ENCODE results near the gene GALNTL6.
A peak's percentile ranks its signal among the peaks of the same experiment; 100 is the strongest.

The GALNTL6 gene

DNA sequence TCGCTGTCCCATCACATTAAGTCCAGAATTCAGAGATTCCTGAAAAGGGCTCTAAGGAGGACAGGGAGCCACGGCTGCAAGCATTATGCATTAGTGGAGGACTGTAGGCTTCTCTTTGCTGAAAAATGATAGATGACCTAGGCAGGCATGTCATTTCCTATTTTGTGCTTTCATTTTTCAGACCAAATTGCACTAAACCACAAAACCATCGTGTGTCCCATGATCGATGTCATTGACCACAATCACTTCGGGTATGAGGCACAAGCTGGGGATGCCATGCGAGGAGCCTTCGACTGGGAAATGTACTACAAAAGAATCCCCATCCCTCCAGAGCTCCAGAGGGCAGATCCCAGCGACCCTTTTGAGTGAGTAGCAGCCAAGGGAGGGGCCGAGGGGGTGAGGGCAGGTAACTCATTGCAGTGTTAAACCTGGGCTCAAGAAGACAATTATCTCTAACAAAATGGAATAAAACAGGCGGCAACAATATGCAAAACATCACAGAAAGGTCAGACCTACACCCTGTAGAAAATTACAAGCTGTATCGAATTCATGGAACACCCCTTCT is 1000.2 kb downstream of the GALNTL6 start:
- no peak for DNase-seq (ENCODE audit: low spot score)

DNA sequence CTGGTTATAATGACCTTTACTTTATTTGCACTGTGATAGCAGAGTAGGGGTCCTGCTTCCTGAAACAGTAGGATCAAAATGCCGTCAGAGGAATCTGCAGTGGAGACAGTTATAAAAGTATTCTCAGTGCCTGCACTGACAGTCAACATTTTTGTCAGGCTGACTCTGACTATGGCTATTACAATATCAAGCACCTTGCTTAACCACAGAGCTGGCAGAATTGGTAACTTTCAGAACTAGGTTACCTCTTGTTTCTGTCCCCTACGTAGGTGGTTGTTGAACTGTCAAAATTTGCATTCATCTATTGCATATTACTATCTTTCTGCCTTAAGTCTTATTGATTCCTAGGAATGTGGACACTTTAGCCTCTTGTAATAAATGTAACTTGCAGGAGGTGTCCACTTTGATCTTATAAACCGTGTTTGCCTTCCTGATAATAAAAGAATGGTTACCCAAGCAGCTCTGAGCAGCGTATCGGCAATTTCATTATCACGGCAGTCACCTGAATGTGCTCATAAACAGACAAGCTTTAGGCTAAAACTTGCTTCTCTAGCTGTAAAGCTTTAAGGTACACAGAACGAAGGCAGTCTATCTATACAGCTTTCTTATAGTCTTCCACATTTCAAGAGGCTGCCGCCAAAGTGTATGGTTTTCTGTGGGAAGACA is 1002.4 kb downstream of the GALNTL6 start:
- DNase-seq (ENCODE audit: low spot score), result no peak

DNA sequence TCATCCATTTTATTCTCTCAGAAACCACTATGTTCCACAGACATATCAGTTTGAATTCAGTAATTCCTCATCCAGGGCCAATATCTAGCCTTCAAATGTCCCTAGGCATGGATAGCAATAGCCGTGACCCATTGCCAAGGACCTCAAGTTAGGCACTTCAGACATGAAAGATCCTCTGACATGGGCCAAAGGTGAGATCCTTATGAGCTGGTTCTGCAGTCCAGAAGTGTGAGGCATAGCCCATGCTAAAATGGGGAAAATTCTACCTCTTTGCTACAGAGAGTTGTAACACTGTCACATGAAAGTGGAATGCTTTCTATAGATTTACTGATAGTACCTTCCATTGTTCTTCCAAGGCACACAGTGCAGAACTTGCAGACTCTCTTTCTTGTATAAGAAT is 1005.7 kb downstream of the GALNTL6 start:
- no peak for DNase-seq (ENCODE audit: low spot score)

DNA sequence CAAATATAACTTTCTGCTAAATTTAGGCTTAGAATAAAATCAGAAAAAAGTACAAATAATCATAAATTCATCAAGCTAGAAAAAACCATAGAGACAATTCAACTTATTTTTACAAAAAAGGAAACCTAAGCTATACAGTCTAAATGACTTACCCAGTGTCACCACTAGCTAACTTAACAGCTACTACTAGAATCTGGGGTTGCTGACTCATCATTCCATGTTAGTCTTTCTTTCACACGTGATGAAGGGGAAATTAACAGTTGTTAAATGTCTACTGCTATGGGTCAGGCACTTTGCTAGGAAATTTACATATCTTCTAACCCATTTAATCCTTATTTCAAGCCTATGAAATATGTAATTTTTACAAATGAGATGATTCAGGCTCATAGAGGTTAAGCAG is 1006.1 kb downstream of the GALNTL6 start:
- no peak for DNase-seq (ENCODE audit: low spot score)

DNA sequence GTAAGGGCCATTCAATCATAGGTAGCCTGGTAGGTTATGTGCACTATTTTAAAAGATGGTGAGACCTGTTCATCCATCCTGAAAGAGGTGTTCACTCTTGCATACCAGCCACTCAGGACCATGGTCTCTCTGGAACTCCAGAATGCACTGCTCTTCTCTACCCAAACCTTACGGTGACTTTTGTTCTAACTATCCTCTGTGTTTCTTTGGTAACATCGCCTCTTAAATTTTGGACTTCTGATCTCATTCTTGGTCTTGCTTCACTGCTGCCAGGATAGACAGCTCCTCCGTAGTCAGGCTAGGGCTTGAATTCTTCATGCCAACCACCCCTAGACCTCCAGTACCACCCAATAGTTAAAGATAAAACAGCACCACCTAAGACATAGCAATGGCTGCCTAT is 1009.1 kb downstream of the GALNTL6 start:
- no peak for DNase-seq (ENCODE audit: low spot score)

DNA sequence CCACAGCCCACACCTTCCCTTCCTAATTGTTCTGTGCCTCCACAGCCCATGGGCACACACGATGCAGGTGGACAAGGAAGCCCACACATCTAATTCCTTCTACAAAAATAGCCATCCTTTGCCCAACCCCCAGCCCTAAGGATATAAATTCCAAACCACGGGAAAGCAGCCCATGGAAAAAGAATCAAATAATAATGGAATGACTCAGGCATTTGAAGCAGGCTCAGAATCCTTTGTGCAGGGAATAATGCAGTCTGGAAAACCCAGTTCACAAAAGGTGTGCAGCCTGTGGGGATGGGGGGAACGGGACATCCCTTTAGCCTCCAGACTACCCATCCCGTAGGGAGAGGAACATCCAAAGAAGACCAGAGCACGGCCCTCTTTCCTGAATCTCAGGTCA is 1013.1 kb downstream of the GALNTL6 start:
- peak; percentile 7 for DNase-seq (ENCODE audit: low spot score)

DNA sequence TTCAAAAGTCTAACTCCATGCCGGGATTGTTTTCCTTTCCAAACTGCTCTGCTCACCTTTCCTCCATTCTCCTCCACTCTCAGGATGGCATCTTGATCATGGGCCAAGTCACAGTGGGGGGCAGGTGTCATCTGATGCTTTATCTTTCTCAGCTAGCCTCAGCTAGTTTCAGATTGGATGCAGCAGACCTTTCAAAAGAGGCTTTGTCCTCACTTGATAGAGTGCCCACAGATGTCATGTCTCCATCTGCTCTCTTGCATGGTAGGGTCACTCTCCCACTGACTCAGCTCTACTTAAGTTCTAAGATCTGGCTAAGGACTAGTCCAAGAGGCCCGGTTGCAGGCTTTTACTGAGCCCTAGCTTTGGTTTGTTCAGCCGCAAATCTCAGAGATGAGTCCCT is 1013.7 kb downstream of the GALNTL6 start:
- no peak for DNase-seq (ENCODE audit: low spot score)

DNA sequence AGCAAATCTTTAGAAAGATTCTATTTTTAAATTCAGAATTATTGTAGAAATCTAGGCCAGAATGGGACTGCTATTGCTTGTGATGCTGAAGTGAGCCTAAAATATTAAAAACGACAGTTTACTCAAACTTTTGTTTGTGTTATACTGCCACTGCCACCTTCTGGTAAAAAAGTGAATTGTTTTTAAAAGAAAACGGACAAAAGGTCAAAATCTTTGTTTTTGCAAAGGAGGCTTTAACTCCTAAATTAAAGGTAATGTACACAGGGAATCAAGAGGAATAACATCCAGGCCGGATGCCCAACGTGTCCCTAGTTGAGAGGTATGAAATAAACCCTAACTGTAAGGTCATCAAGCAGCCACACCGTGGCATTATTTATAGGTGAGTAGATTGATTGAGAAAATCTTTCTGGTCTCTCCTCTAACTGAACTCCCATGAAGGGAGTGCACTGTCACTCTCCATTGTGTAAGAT is 1017.1 kb downstream of the GALNTL6 start:
- peak; percentile 46 for DNase-seq (ENCODE audit: low spot score)

DNA sequence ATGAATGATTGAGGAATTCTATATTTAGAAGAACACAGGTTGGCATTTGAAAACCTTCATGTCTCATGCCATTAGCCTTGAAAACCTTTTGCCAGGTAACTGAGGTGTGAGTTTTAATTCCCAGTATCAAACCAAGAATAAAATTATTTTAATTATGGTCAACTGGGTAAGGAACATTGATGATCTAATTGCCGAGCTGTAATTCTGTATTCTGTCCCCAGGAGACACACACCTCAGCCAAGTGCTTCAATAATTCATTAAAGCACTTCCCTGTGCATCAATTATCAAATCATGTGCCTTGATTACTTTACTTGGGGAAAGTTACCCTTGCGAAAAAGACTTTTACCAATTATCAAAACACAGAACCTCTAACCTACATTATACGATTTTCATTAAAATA is 1023.5 kb downstream of the GALNTL6 start:
- no peak for DNase-seq (ENCODE audit: low spot score)

DNA sequence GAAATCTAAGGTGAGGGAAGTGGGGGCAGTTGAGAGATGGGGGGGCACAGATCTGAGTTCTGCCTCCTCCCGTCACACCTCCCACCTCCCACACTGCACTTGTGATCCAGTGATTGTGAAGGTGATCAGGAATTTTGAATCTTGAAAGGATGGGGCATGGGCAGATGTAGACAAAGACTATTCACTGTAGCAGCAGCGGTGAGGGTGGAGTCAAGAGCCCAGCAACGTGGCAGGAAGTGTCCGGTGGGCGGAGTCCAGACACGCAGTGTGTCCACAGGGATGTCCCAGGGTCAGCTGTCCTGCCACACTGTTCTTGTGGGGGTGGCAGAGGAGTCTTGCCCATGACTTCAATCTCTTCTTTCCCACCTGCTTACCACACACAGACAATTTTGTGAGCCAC is 1024.9 kb downstream of the GALNTL6 start:
- DNase-seq (ENCODE audit: low spot score), result no peak

DNA sequence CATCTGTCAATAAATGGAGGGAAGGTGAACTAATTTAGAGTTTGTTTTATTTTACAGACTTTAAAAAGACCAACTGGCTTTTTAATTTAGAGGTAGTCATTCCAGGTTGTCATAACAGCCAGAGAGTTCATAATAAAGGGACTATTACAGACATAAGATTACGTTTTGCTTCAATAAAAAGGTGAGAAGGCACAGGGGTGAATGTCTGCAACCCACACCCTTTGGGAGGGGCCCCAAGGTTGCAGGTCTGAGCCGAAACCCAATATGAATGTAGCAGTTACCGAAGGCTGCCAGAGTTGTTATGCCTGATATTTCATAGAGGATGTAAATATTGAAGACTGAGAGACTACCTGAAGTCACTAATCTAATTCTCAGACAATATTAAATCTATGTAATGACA is 1025.7 kb downstream of the GALNTL6 start:
- DNase-seq (ENCODE audit: low spot score), result no peak

DNA sequence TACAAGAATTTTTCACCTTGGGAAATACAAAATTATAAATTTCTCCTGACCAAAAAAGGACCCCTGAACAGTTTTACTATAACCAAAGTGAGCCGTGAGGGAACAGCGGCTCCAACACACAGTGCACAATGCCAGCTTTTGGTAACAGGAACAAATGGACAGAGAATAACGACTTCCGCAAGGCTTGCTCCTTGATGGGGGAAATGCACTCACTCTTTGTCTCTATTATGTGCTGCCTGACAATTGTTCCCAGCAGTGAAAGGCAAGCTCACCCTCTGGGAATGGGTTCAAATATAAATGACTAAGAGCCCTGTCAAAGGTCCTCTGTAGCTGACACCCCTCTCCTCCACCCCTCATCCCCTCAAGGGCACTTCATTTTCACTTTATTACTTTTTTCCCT is 1029.6 kb downstream of the GALNTL6 start:
- DNase-seq (ENCODE audit: low spot score), result no peak

DNA sequence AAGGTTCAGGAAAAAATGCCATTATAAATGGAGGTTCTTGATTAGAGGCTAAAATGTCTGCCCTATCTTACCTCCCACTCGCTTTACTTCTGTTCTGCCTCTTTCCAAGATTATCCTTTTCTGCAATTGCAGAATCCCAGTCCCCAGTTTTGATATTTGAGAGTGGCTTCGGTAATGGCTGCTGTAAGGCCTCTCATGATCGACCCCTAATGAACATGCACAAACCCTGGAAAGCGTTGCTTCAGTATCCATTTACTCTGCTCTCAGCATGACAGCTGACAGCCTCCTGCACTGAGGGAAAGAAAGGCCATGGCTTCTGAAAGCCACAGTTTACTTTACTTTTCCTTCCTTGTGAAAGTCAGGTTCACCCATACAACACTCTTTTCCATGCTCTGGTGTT is 1030.0 kb downstream of the GALNTL6 start:
- DNase-seq (ENCODE audit: low spot score), result no peak

DNA sequence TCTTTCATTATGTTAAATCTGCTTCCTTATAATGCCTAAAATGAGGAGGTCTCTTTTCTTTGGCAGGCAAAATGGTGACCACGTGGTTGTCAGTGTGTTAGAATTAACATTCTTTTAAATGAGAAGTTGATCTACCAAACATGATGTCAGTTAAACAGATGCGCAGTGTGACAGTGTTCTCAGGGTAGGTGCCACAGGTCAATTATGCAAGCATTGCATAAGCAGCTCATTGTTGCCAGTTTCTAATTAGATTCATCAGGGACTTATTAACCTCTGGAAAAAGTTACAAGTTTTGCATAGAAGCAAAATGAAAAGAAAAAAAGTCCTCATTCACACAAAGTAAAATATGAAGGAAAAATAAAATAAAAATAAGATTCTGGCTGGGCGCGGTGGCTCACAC is 1031.4 kb downstream of the GALNTL6 start:
- DNase-seq (ENCODE audit: low spot score), result no peak

DNA sequence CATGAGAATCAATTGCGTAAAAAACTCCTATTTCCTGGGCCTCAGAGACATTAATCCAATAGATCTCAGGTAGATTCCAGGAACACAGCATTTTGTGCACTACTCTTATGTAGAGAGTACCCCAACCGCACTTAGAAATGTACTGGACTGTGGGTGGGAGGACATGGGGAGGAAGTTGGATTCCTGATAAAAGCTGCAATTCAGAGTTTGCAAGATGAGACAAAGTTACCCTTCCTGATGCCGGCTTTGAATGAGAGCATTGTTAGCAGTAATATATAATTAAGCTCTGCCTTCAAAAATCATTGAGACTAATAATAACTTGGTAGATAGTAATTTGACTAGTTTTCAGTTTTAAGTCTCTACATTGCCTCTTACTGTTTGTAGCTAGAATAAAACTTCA is 1032.1 kb downstream of the GALNTL6 start:
- no peak for DNase-seq (ENCODE audit: low spot score)

DNA sequence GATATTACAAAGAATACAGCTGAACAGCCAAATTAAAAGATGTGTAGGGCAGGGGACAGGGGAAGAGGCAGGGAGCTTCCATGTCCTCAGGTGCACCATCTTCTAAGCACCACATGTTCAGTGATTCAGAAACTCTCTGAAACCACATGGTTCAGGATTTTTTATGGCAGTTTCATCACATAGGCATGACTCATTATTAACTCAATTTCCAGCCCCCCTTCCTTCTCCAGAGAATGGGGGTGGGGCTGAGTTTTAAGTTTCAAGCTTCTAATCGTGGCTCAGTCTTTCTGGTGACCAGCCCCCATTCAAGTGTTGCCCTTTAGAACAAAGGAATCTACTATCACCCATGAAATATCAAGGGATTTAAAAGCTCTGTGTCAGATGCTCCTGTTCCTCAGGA is 1037.6 kb downstream of the GALNTL6 start:
- peak; percentile 20 for DNase-seq (ENCODE audit: low spot score)

DNA sequence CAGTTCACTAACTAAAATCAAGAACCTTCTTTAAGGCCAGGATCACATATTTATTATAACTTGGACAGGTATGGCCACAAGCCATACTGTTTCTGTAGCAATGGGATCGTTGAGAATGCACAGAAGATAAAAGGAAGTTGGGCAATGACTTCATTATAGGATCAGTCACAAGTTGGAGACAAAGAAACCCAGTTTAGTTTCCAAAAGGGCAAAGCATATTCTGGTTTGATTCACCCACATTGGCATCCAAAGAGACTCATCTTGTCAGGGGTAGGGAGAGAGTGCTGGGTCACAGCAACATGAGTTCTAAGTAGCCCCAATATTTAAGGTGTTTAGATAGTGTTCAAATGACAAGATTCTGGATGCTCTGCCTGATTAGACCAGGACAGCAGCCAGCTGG is 1038.3 kb downstream of the GALNTL6 start:
- no peak for DNase-seq (ENCODE audit: low spot score)

DNA sequence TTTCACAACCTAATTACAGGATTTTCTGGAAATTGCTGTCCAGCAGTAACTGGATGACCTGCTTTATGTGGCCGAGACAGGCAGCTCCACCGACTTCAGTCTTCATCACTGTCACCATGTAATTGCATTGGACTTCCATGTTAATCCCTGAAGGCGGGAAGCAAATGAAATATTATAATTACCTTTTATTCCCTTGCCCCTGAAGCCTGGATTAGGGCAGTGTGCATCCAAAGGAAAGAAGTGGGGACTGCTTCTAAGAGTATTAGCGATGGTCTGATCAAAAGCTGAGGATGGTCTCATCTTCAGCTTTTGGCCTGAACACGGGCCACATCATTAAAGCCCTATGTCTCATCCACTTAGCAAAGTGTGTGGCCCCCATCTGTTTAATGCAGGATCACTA is 1043.8 kb downstream of the GALNTL6 start:
- DNase-seq (ENCODE audit: low spot score), result no peak

DNA sequence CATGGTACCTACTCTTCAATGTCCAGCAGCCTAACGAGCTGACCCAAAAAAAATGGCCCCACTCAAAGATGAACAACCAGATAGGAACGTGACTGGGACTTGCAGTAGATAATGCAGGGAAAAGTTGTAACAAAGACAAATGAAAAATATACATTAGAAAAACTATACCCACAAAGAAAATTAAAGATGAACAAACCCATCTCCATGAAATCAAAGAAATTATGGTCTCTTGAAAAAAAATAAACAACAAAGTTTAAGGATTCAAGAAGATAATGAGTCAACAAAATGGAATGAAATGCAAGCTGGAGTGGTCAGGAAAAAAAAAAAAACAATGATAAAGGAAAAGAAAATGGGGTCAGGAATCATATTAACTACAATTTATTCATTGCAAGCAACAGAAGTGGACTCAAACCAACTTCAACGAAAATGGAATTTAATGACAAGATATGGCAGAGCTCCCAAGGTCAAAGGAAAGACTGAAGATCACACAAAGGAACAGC is 1045.6 kb downstream of the GALNTL6 start:
- DNase-seq (ENCODE audit: low spot score), result no peak

DNA sequence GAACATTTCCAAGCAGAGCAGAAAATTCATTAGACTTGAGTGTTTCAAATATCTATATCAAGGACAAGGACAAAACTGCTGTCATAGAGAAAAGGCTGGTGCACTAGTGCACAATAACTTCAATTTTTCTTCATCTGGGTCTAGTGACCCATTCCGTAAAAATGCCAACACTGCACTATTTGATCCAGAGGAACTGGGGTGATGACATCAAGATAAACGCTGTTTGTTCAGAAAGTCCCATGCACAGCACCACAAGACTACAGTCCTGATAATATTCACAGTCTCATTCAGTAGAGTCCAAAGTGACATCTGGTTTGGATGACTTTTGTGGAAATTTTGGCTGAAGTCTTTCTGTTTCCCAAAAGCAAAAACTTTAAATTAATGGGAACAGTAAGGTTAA is 1051.9 kb downstream of the GALNTL6 start:
- DNase-seq (ENCODE audit: low spot score), result no peak

DNA sequence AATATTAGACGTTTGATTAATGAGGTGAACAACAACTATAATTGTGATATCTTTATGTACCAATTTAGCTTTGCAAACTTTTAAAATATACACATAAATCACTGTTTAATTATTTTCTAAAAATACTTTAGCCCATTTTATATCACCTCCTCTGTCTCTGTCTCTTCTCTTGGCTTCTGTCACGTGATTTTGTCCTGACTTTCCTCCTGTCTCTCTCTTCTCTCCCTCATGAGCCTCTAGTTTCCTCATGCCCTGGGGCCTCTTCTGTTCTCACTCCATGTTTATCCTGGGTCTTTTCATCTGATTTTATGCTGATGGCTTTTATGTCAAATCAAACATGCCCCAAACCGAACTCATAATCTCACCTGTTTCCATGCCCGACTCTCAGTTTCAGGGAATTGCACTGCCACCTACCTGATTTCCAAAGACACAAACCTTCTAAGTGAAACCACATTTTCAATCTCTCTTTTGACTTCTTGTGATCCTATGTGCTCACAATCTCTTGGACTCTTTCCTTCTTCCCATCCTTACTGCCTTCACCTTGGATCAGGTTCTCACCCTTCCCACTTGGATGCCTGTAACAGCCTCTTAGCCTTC is 1052.4 kb downstream of the GALNTL6 start:
- no peak for DNase-seq (ENCODE audit: low spot score)

DNA sequence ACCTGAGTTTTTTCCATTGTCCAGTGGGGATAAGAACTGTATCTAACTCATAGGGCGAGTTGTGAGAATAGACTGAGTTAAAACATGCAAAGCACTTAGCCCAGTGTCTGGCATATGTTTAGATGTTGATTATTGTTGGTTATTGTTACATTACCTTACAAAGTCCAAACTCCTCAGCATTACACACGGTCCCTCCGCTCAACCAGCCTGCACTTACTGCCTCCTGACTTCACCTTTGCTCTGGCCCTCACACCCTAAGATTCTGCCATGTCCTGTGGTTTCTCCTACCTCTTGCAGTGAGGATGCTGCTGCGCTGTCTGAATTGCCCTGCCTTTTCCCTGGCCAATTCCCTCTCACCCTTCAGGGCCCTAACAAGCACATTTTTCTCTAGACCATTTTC is 1053.2 kb downstream of the GALNTL6 start:
- no peak for DNase-seq (ENCODE audit: low spot score)

DNA sequence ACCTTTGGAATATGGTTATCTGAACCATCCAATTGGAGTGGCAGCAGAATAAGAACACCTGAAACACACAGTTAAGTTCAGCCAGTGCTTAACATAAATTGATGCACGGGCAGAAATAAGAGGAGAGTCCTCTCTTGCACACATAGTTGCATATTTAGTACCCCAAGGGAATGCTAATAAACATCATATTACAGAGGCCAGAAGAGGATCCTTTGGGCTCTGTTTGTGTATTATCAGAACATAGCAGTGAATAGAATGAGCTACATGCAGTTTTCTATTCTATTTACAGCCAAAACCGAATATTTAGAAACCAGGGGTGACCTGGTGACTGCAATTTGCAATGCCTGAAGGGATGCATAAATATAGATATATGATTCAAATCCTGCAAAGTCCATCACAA is 1054.6 kb downstream of the GALNTL6 start:
- no peak for DNase-seq (ENCODE audit: low spot score)

DNA sequence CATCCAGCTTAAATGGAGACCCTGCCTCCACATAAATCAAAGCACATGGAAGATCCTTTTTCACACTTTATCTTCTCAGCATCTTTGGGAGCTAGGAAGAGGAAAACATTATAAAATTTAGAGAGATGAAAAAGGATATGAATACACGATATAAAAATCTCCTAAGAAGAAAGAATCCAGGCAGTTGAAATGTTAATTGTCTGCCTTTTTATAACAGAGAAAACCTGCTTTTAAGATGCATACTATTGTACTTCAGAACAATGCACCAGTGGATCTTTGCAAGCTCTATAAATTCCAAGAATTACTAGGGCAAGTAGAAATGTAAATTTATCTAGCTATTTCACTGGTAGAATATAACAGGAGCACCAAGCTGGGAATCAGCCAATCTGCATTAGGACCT is 1055.1 kb downstream of the GALNTL6 start:
- DNase-seq (ENCODE audit: low spot score), result no peak

All from GM03348 (cell line).